Tibial artery (tissue), 4 donors: ENCODE results near the gene ARR3.
"Not testable (repeated sequence)": the region's sequence is repeated elsewhere in the genome, so short reads cannot be mapped to it uniquely, and the experiment has no call there.

Experiments
- DNase-seq, 2 donors: peaks; one replicate each; pipeline ENCODE4 v3.0.0-alpha.2; 2019
- H3K27ac ChIP-seq, 2 donors: fragments of 200-600 bp; sonication (generic) in 1 of 2; 1 replicate in 1 of 2; 2 replicates in 1 of 2; pipeline ENCODE4 v1.5.1; 2018 to 2019; ENCODE audit warnings: mild to moderate bottlenecking in 1 of 2
- H3K27me3 ChIP-seq, 2 donors: fragments of 200-600 bp; sonication (generic) in 1 of 2; one replicate each; pipeline versions ENCODE4 v1.5.1 to v1.6.0; 2016 to 2019
- H3K36me3 ChIP-seq, 3 donors: fragments of 200-600 bp; sonication (generic) in 2 of 3; one replicate each; pipeline ENCODE4 v1.5.1; 2016 to 2019; ENCODE audit warnings: mild to moderate bottlenecking in 2 of 3
- H3K4me1 ChIP-seq, 4 donors: fragments of 200-600 bp; sonication (generic) in 2 of 4; 1 replicate in 3 of 4; 2 replicates in 1 of 4; pipeline ENCODE4 v1.5.1; 2016 to 2019
- H3K4me3 ChIP-seq, 2 donors: fragments of 200-600 bp; sonication (generic) in 1 of 2; 1 replicate in 1 of 2; 2 replicates in 1 of 2; pipeline ENCODE4 v1.5.1; 2018 to 2019; ENCODE audit warnings: mild to moderate bottlenecking in 2 of 2
- H3K9me3 ChIP-seq, 3 donors: fragments of 200-600 bp; sonication (generic) in 1 of 3; one replicate each; pipeline ENCODE4 v1.5.1; 2016 to 2019
- intact Hi-C: fragments of 100-400 bp; cut with DNase I; formaldehyde crosslinking; loops from one replicate; pipeline ENCODE4 v1.15.0; 2023; ENCODE audit warnings: low total_unique reads
- TF ChIP-seq, protein P1 (sequence below), 2 experiments: fragments of 200-600 bp in 1 of 2; fragments of 450-650 bp in 1 of 2; IDR thresholded peaks; one replicate each; pipeline ENCODE4 v1.5.1; 2017 to 2019; ENCODE audit warnings: antibody characterized with exemption in 2 of 2, mild to moderate bottlenecking in 1 of 2, moderate library complexity in 1 of 2

ARR3 gene

DNA sequence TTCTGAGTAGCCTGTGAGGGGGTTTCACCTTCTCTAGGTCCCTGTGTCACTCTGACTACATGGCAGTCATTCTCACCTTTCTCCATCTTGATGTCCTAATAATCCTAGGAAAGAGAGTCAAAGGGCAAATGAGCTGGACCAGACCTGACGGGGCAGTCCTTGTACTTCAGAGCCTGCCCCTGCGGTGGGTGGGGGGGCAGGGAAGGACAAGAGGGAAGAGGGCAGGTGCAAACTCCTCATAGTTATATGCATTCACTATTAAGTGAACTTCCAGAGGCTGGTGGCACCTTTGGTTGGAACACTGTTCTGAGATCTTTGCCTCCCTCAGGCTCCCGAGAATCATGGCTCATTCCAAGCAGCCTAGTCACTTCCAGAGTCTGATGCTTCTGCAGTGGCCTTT, 33.8 kb upstream of the ARR3 start, which contains the start of gene AWAT1:
Gene AWAT1 (plus strand): TSS at position 301 of the 400 bp plus-strand sequence. CDS start 41 bp downstream, at position 342.
- TF ChIP-seq, protein P1, sequence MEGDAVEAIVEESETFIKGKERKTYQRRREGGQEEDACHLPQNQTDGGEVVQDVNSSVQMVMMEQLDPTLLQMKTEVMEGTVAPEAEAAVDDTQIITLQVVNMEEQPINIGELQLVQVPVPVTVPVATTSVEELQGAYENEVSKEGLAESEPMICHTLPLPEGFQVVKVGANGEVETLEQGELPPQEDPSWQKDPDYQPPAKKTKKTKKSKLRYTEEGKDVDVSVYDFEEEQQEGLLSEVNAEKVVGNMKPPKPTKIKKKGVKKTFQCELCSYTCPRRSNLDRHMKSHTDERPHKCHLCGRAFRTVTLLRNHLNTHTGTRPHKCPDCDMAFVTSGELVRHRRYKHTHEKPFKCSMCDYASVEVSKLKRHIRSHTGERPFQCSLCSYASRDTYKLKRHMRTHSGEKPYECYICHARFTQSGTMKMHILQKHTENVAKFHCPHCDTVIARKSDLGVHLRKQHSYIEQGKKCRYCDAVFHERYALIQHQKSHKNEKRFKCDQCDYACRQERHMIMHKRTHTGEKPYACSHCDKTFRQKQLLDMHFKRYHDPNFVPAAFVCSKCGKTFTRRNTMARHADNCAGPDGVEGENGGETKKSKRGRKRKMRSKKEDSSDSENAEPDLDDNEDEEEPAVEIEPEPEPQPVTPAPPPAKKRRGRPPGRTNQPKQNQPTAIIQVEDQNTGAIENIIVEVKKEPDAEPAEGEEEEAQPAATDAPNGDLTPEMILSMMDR (IDR thresholded peaks at IDR 0.05) = no peak
- Histone ChIP-seq H3K36me3 (no peaks in the 10 kb centered on the region), H3K4me1 (no peaks in the 10 kb centered on the region)

DNA sequence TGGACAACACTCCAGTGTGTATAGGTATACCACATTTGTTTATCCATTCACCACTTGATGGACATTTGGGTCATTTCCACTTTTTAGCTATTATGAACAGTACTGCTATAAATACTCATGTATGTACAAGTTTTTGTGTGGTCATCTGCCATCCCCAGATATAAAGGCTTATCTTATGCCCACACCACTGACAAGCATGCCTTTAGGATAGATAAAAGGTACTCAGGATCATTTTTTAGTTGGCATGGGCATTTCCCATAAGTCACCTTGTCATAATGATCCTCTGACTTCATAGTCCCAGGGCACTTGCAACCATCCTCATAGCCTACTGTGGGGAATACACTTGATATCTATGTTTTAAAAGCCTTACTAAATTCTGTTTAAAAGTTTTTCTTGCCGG, 27.4 kb upstream of the ARR3 start:
- no peaks in the 10 kb centered on the region for H3K36me3 ChIP-seq
- no peak for DNase-seq
- H3K4me3 ChIP-seq = no peak overlapping the region
- no peaks in the 10 kb centered on the region for H3K4me1 ChIP-seq
- no peaks in the 10 kb centered on the region for H3K27me3 ChIP-seq
- H3K27ac ChIP-seq = no peak overlapping the region
- no peaks in the 10 kb centered on the region for H3K9me3 ChIP-seq
- intact Hi-C loops = no loop called here
- TF ChIP-seq, protein P1 (IDR thresholded peaks at IDR 0.05) = no peak

More for the DNA sequence above, 33.8 kb upstream of the ARR3 start, which contains the start of gene AWAT1:
- no peak within 1 kb of the TSS for H3K4me3 ChIP-seq
- no peak within 1 kb of the TSS for H3K27ac ChIP-seq
- DNase-seq = no peak
- intact Hi-C loops = no loop called here
- H3K27me3 ChIP-seq = no peaks in the 10 kb centered on the region
- H3K9me3 ChIP-seq = no peaks in the 10 kb centered on the region

DNA sequence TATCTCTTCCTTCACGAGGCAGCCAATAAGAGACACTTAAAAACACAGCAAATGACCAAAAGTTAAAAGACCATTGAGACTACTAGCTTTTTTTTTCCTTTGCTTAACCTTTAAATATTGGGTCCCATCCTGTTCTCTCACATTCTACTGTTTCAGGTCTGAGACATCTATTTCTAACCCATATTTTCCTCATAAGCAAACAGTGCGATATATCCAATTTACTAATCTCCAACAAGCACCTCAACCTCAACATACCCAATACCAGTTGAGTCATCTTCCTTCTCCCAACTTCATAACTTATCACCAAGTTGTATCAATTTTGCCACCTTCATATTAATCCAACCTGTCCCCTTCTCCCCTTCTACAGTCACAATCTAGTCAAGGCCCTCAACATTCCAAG, 26.6 kb upstream of the ARR3 start:
- no peak for DNase-seq
- Histone ChIP-seq H3K4me1 (no peaks in the 10 kb centered on the region), H3K27me3 (no peaks in the 10 kb centered on the region), H3K4me3 (no peak overlapping the region), H3K27ac (no peak overlapping the region), H3K9me3 (no peaks in the 10 kb centered on the region), H3K36me3 (no peaks in the 10 kb centered on the region)
- TF ChIP-seq, protein P1 (IDR thresholded peaks at IDR 0.05) = no peak
- intact Hi-C loops = no loop called here

DNA sequence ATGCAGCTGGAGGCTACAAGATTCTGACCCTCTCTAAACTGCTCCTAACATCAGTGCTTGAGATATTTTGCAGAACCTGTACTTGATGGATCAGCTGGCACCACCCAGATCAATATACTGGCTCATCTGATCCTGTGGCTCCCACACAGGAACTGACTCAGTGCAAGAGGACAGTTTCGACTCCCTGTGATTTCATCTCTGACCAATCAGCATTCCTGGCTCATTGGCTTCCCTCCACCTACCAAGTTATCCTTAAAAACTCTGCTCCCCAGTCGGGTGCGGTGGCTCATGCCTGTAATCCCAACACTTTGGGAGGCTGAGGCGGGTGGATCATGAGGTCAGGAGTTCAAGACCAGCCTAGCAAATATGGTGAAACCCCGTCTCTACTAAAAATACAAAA, 24.5 kb upstream of the ARR3 start:
- H3K27ac ChIP-seq, H3K4me1 ChIP-seq, H3K27me3 ChIP-seq, H3K9me3 ChIP-seq, intact Hi-C loops, H3K4me3 ChIP-seq, H3K36me3 ChIP-seq, DNase-seq: not testable (repeated sequence)

DNA sequence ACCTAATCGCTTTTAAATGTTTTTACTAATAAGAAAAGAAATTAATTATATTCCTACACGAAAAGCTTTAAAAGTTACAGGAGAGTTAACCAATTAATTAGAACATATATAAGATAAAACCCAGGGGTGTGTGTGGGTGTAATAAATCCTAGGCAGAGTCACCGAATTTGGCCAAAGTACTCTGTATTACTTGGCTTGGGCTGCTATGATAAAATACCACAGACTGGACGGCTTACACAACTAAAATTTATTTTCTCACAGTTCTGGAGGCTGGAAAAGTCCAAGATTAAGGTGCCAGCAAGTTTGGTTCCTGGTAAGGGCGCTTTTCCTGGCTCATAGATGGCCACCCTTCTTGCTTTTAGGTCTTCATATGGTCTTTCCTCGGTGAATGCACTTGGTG, 23.3 kb upstream of the ARR3 start:
- Histone ChIP-seq H3K9me3 (no peaks in the 10 kb centered on the region), H3K4me1 (no peaks in the 10 kb centered on the region), H3K27ac (no peak overlapping the region), H3K4me3 (no peak overlapping the region), H3K27me3 (no peaks in the 10 kb centered on the region), H3K36me3 (no peaks in the 10 kb centered on the region)
- TF ChIP-seq, protein P1 (IDR thresholded peaks at IDR 0.05) = no peak
- intact Hi-C loops = no loop called here
- no peak for DNase-seq

DNA sequence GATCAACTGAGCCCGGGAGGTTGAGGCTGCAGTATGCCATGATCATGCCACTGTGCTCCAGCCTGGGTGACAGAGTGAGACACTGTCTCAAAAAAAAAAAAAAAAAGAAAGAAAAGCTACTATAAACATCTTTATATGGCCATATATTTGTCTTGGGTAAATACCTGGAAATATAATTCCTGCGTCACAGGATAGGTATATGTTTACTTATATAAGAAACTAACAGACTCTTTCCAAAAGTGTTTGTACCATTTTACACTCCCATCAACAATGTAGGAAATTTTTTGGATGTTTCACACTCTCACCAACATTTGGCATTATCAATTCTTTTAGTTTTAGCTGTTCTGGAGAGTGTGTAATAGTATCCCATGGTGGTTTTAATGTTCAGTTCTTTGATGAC, 20.9 kb upstream of the ARR3 start:
- H3K4me3 ChIP-seq = no peak overlapping the region
- no peaks in the 10 kb centered on the region for H3K36me3 ChIP-seq
- TF ChIP-seq, protein P1 (IDR thresholded peaks at IDR 0.05) = no peak
- no peak for DNase-seq
- no peaks in the 10 kb centered on the region for H3K9me3 ChIP-seq
- intact Hi-C loops = no loop called here
- no peaks in the 10 kb centered on the region for H3K4me1 ChIP-seq
- no peaks in the 10 kb centered on the region for H3K27me3 ChIP-seq
- no peak overlapping the region for H3K27ac ChIP-seq
